Osteoblast (primary cell): Measurements from ENCODE around the gene KRTAP5-7. TPM values are rescaled to one million over a fixed set of nuclear protein-coding genes. Genes with fewer than 3 reads are reported as not detected.

Experiments used
- DNase-seq: peaks from one replicate; pipeline ENCODE4 v3.0.0; 2011; ENCODE audit warnings: low spot score, mixed read lengths; ENCODE audit not compliant: insufficient read length; ENCODE audit errors: missing footprints
- H2AFZ ChIP-seq: 2 replicates; pipeline ENCODE4 v1.6.0; 2011; ENCODE audit warnings: mild to moderate bottlenecking, low read length
- H3K27ac ChIP-seq: 2 replicates; pipeline ENCODE4 v1.5.1; 2011; ENCODE audit warnings: mild to moderate bottlenecking, low read depth, low read length, moderate library complexity
- H3K27me3 ChIP-seq: 2 replicates; pipeline ENCODE4 v1.6.0; 2012; ENCODE audit warnings: mild to moderate bottlenecking, control low read depth, inconsistent platforms, low read length, moderate library complexity; ENCODE audit not compliant: insufficient read depth
- H3K36me3 ChIP-seq: 2 replicates; pipeline ENCODE4 v1.5.1; 2011; ENCODE audit warnings: mild to moderate bottlenecking, low read length, control low read depth, moderate library complexity; ENCODE audit not compliant: insufficient read depth
- H3K4me1 ChIP-seq: 2 replicates; pipeline ENCODE4 v1.5.1; 2011; ENCODE audit warnings: mild to moderate bottlenecking, low read length, control low read depth, moderate library complexity; ENCODE audit not compliant: insufficient read depth
- H3K4me2 ChIP-seq: 2 replicates; pipeline ENCODE4 v1.6.0; 2011; ENCODE audit warnings: mild to moderate bottlenecking, low read length; ENCODE audit not compliant: insufficient read depth
- H3K4me3 ChIP-seq: fragments of 200-600 bp; sonication (generic); 3 replicates; pipeline ENCODE4 v1.5.1; 2012; ENCODE audit warnings: mild to moderate bottlenecking, low read length, inconsistent platforms; ENCODE audit not compliant: insufficient read depth
- H3K79me2 ChIP-seq: 2 replicates; pipeline ENCODE4 v1.6.0; 2012; ENCODE audit warnings: mild to moderate bottlenecking, low read length, control low read depth, inconsistent platforms; ENCODE audit not compliant: insufficient read depth
- H3K9me3 ChIP-seq: 2 replicates; pipeline ENCODE4 v1.5.1; 2011; ENCODE audit warnings: low read depth, low read length, control low read depth
- H4K20me1 ChIP-seq: 2 replicates; pipeline ENCODE4 v1.6.0; 2012; ENCODE audit warnings: mild to moderate bottlenecking, low read length, control low read depth; ENCODE audit not compliant: insufficient read depth
- total RNA-seq: library from RNA; depleted of rRNA; stranded (reverse); fragments of >200 nt; gene quantifications from 2 replicates; pipeline ENCODE4 v1.2.3, GENCODE V29; 2012
- TF ChIP-seq, protein P1 (sequence below): IDR thresholded peaks from 2 replicates; pipeline ENCODE4 v1.5.1; 2011; ENCODE audit warnings: mild to moderate bottlenecking, low read depth, low read length, moderate library complexity; ENCODE audit errors: extremely low read depth

The KRTAP5-7 gene
- total RNA-seq, 1 donor: 0.36 TPM

DNA sequence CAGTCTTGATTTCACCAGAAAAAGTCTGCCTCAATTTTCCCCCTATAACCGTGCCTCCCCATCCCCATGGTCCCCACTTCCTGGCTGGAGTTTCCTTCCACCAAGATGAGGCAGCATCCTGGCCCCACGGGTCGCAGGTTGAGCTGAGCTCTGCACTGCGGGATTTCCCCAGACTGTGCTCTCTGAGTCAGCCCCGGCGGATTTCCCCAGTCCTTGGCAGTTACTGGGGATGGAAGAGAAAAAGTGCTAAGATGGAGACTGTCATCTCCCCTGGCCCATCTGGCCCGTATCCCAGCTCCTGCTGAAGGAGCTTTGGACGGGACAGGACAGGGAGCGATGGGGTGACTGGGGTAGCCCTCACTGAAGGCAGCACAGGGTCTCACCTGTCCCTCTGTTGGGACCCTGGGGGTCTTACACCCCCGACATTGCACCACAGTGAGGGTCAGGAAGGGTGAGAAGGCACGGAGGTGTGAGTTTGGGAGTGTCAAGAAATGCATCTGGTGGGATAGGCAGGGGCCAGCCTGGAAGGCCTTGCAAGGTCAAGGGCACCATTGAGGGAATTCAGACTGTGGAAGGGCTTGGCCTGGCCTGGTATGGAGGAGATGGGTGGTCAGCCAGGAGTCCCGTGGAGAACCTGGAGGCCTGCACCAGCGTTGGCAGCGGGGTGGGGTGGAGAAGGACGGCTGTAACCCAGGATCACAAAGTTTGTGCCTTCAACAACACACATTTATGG is 37.6 kb upstream of the KRTAP5-7 start:
- Histone ChIP-seq H3K36me3 (peaks cover 39% of the 10 kb centered on the region), H3K27me3 (no peaks in the 10 kb centered on the region), H3K4me2 (no peak overlapping the region), H3K9me3 (no peaks in the 10 kb centered on the region), H2AFZ (no peak overlapping the region), H3K4me3 (no peak overlapping the region), H3K4me1 (no peaks in the 10 kb centered on the region), H3K27ac (no peak overlapping the region), H4K20me1 (peaks cover 5% of the 10 kb centered on the region), H3K79me2 (no peaks in the 10 kb centered on the region)
- DNase-seq: no peak
- TF ChIP-seq, protein P1, sequence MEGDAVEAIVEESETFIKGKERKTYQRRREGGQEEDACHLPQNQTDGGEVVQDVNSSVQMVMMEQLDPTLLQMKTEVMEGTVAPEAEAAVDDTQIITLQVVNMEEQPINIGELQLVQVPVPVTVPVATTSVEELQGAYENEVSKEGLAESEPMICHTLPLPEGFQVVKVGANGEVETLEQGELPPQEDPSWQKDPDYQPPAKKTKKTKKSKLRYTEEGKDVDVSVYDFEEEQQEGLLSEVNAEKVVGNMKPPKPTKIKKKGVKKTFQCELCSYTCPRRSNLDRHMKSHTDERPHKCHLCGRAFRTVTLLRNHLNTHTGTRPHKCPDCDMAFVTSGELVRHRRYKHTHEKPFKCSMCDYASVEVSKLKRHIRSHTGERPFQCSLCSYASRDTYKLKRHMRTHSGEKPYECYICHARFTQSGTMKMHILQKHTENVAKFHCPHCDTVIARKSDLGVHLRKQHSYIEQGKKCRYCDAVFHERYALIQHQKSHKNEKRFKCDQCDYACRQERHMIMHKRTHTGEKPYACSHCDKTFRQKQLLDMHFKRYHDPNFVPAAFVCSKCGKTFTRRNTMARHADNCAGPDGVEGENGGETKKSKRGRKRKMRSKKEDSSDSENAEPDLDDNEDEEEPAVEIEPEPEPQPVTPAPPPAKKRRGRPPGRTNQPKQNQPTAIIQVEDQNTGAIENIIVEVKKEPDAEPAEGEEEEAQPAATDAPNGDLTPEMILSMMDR: no peak

DNA sequence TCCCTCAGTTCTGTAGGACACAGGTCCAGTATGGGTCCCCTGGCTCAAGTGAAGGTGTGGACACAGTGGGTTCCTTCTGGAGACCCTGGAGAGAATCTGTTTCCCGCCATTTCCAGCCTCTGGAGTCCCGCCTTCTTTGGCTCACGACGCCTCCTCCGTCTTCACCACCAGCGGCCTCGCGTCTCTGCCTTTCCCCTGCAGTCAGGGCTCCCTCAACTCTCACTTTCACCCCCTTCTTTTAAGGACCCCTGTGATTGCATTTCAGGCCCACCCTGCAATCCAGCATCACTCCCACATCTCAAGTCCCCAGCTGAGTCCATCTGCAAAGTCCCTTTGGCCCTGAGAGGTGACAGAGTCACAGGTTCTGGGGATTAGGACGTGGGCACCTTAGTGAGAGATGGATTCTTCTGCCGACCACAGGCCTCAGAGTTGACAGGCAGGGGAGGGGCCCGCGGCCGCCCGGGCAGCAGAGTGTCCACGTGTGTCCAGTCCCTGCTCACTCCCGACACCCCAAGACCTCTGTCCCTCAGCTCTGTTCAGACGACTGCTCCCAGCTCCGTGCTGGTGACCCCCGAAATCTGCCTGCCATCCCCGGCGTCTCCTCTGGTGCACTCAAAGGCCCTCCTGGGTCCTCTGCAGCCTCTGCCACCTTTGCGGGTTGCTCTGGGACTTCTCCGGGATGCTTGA is 36.9 kb upstream of the KRTAP5-7 start:
- no peak overlapping the region for H2AFZ ChIP-seq
- no peaks in the 10 kb centered on the region for H3K27me3 ChIP-seq
- peaks cover 35% of the 10 kb centered on the region for H3K36me3 ChIP-seq
- no peaks in the 10 kb centered on the region for H3K79me2 ChIP-seq
- H3K4me3 ChIP-seq: no peak overlapping the region
- peaks cover 5% of the 10 kb centered on the region for H4K20me1 ChIP-seq
- H3K4me1 ChIP-seq: no peaks in the 10 kb centered on the region
- H3K4me2 ChIP-seq: no peak overlapping the region
- TF ChIP-seq, protein P1: no peak
- no peaks in the 10 kb centered on the region for H3K9me3 ChIP-seq
- no peak overlapping the region for H3K27ac ChIP-seq
- no peak for DNase-seq

DNA sequence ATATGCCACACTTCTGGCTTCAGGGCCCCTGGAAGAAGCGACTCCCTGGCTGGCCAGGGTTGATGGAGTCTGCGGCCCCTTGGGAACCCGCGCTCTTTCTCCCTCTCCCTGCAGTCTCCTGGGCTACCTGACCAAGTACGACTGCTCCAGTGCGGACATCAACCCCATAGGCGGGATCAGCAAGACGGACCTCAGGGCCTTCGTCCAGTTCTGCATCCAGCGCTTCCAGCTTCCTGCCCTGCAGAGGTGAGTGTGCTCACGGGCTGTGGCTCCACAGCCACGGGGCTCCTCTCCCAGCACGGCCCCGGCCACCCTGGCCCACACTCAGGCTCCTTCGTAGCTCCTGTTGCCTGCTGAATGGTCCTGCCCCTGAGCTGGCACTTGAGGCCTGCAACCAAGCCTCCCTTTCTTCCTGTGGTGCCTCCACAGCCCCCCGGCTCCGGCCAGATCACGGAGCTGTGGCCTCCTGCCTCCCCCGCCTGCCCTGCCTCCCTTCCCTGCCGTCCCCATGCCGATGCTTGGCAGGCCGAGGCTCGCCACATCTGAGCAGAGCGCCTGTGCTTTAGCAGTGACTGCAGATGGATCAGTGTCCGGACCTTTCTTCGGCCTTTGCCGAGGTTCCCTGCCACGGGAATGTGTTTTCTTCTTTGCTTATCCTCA is 36.2 kb upstream of the KRTAP5-7 start:
- Histone ChIP-seq H3K36me3 (peaks cover 28% of the 10 kb centered on the region), H3K4me1 (no peaks in the 10 kb centered on the region), H3K27me3 (no peaks in the 10 kb centered on the region), H2AFZ (no peak overlapping the region), H3K4me2 (no peak overlapping the region), H3K4me3 (no peak overlapping the region), H4K20me1 (peaks cover 5% of the 10 kb centered on the region), H3K27ac (no peak overlapping the region), H3K9me3 (no peaks in the 10 kb centered on the region), H3K79me2 (no peaks in the 10 kb centered on the region)
- TF ChIP-seq, protein P1: no peak
- no peak for DNase-seq

DNA sequence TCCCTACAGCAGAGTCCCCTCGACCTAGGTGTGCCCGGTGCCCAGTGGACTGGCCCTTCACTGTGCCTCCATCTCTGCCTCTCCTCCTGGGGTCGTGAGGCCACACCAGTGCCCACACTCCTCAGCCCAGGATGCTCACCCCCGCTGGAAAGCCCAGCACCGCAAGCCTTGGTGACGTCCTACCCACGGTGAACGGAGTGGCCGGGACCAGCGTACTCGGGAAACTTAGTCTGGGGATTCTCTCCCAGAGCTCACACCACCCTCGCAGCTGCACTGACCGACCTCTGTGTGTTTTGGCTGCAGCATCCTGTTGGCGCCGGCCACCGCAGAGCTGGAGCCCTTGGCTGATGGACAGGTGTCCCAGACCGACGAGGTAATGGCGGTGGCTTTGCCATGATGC is 35.5 kb upstream of the KRTAP5-7 start:
- TF ChIP-seq, protein P1: no peak
- Histone ChIP-seq H3K4me2 (no peak overlapping the region), H2AFZ (no peak overlapping the region), H3K27me3 (no peaks in the 10 kb centered on the region), H4K20me1 (peaks cover 5% of the 10 kb centered on the region), H3K4me3 (no peak overlapping the region), H3K36me3 (peaks cover 22% of the 10 kb centered on the region), H3K9me3 (no peaks in the 10 kb centered on the region), H3K27ac (no peak overlapping the region), H3K79me2 (no peaks in the 10 kb centered on the region), H3K4me1 (no peaks in the 10 kb centered on the region)
- DNase-seq: no peak
